NCI-H226 (cell line): ENCODE data around the gene QRICH1.

Experiments
- DNase-seq: peaks from one replicate; pipeline ENCODE4 v3.0.0-alpha.2; 2015

Gene QRICH1, protein sequence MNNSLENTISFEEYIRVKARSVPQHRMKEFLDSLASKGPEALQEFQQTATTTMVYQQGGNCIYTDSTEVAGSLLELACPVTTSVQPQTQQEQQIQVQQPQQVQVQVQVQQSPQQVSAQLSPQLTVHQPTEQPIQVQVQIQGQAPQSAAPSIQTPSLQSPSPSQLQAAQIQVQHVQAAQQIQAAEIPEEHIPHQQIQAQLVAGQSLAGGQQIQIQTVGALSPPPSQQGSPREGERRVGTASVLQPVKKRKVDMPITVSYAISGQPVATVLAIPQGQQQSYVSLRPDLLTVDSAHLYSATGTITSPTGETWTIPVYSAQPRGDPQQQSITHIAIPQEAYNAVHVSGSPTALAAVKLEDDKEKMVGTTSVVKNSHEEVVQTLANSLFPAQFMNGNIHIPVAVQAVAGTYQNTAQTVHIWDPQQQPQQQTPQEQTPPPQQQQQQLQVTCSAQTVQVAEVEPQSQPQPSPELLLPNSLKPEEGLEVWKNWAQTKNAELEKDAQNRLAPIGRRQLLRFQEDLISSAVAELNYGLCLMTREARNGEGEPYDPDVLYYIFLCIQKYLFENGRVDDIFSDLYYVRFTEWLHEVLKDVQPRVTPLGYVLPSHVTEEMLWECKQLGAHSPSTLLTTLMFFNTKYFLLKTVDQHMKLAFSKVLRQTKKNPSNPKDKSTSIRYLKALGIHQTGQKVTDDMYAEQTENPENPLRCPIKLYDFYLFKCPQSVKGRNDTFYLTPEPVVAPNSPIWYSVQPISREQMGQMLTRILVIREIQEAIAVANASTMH

DNA sequence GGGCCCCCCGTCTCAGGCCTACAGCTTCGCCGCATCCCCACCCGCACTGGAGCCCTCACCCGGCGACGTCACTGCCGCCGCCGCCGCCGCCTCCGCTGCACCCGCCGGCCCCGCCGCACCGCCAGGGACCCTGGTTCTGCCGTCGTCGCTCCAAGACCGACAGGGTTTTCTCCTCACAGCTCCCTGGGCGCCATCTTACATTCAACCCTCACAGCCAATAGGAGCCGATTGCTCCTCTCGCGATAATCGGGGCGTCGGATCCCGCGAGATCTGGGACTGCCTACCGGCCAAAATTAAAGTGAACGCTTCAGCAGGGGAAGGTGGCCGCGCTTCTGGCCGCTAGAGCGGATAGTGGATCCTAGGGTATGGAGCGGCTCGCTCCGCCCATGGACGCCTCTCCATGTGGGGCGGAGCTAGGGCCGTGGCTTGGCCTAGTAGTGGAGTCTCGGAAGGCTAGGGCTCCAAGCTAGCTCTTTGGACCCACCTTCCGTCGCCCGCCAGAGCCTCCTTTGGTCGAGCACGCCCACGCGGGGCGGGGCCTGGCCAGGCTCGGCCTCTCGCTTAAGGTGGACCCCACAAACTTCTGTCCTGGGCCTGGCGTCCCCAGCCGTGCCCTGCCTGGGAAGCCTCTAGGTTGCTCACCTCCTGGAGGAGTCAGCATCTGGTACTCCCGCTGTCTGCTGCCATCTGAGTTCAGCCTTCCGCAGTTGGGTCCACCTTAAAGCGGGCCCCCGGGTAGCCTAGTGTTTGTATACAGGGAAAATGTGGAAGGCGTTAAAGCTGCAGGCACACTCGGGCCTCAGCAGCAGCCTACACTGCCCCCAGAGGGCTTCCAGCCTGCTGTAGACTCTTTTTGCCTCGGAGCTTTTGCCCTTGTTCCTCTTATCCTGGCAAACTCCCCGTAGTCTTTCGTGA, at the start of gene QRICH1:
Gene QRICH1, minus strand, starts transcription at position 219 of the 915 bp plus-strand sequence. CDS start 17,054 bp downstream, outside the sequence.
- DNase-seq, result peak; percentile 97

DNA sequence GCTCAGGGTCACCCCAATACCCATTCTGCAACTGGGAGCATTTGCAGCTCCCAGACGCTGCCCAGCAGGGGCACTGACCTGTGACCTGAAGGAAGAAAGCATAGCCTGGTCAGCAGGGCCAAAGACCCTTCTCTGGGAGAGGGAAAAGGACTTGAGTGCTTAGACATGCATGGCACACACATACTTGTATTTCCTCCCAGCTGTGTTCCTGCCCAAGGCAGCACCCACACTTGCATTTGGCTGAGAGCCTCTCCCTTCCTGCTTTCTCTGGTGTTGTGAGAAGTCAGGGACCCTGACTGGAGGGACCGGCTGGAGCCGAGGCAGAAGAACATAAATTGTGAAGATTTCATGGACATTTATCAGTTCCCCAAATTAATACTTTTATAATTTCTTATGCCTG, 46.2 kb upstream of the QRICH1 start:
- no peak for DNase-seq

DNA sequence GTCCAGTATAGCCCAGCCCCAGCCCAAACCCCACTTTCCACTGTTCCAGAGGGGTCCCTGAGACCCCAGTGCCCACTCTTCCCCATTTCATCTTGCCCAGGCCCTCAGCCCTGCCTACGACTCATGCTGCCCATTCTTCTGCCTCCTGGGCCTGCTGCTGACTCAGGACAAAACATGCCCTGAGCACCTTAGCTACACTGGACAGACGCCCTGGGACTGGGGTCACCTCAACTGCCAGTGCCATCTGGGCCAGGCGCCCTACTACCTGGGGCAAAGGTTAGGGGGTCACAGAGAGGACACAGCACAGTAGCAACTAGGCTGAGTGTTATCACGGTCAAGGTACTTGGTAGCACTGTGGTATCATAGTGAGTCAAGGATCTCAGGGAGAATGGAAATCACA, 41.6 kb upstream of the QRICH1 start:
- DNase-seq, result no peak

DNA sequence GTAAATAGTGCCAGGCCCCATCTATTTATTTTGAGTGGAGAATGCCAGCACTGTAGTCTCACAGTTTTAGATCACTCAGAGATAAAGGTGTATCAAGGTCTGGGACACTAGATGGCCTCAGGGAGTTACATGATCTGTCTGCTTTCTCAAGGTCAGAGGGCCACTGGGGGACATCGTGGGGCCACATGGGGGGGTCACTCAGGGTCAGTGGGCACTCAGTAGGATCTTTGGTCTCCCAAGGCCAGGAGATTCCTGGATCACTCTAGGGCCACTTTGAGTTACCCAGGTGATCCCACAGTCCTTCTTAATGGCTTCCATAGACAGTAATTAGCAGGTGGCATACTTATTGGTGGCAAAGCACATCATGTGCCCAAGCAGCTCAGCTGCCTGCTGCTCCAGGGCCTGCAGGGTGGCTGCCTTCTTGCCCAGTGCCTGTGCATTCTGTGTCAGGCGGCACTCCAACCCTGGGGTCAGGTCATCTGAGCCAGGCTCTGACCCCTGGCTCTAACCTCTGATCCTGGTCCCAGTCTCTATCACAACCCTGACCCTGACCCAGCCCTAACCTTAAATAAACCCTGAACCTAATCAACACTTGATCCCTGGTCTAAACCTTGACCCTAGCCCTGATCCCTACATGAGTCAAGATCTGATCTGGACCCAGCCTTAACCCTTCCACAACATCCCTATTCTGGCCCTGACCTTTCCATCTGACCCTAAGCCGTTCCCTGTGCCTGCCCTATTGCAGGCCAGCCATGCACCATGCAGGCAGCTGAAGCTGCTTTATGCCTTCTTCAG, 40.8 kb upstream of the QRICH1 start:
- no peak for DNase-seq

DNA sequence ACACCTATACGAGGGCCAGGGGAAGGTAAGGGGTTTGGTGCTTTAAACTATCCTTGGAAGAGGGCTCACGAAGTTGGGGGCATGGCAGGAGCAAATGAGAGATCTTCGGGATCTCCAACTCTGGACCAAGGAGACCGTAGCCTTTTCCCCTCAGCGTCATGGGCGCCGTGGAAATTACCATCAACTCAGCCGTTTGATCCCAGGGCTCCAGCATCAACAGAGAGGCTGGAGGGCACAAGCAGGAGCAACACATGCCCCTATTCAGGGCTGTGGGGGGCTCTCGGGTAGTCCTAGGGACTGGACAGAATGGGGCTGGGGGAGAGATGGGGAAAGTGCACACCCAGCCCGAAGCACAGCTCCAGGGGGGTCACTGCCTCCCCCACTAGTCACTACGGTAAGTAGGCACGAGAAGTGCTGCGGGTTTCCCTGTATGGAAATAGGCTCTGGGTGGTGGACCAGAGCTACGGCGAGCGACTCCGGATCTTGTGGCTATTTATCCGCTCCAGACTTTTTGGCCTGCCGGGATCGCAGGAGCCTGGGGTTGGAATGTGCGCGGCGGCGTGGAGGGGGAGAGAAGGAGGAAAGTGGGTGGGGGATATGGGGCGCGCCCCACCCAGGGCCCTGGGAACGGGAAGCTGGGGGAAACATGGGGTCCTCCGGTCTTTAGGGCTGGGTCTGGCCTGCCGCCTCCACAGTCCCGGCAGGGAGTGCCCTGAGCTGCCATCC, 39.5 kb upstream of the QRICH1 start:
- DNase-seq, result peak; percentile 90

DNA sequence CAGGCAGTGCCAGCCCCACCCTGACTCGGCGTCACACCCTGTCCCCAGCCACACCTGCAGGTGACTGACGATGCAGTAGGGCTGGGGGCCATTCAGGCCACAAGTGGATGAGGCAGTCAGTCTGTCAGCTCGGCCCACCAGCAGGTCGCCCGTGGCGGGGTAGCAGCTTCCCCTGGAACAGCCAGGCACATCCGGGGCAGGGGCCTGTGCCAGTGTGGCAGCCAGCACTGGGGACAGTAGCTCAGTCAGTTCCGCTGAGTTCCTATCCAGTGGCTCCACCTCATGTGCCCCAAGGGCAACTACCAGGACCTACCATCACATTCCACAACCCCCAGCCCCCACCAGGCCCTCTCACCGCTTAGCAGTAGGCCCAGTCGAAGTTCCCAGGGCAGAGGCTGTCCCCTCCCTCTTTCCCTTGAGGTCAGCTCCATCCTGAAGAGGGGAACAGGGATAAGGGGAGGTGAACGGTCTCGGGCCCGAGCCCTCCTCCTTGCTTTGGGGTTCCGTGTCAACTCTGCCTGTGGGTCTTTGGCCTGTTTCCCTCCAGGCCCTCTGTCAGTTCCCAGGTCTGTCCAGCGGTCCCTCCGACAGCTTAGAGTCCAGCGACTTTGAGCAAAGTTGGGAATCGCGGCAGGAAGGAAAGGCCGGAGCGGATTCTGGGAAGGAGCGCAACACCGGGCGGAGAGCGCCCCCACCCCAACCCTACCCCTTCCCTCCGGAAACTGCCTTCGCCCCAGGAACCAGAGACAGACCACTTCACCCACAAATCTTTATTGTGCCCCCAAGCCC, 38.8 kb upstream of the QRICH1 start, which contains the start of gene LAMB2:
Gene LAMB2, minus strand, starts transcription at position 614 of the 789 bp plus-strand sequence. Its CDS starts 183 bp downstream, at position 431.
- peak; percentile 76 for DNase-seq

DNA sequence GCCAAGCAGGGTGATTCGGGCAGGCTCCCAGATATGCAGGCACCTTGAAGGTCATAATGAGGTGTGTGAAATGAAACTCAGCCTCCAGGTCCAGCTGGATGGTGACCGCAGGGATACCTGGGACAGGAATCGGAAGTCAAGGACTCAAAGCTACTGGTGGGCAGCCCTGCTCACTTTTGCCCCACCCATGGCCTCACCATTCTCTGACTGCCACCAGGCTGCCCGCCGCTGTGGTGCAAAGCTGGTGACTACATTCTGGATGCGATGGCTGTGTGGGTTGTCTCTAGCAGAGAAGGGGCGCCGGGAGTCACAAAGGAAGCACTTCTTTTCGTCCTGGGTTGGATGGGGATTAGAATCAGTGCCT, 38.2 kb upstream of the QRICH1 start:
- no peak for DNase-seq

DNA sequence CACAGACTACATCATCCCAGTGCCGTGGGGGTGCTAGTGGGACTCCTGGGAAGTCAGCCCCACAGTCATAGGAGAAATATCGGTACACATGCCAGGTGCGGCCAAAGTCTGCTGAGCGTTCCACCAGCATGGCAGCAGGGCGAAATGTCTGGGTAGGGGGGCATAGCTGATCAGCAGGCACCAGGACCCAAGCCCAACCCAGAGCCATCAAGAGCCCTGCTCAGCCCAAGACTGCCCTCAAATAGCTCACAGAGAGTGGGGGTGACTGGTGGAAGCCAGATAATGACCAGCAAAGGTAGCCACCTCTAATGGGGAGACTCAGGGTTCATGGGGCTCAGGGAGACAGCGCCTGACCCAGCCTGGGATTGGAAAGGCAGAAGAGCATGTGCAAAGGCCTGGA, 37.7 kb upstream of the QRICH1 start:
- no peak for DNase-seq

DNA sequence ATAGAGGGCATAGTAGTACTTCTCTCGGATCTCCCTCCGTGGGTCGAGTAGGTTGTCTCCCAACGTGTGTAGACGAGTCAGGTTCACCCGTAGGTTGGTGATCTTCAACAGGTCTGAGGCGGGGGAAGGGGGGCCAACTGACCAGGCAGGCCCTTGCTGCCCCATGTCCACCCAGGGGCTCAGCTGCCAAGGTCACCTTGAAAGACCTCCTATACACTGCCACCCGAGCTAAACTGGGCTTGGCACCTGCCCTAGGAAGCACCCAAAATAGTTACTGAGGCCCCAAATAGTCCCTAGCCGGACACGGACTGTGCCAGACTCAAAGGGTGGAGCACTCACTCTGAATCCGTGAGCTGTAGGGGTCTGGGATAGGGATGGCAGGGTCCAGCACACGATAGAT, 37.2 kb upstream of the QRICH1 start:
- DNase-seq, result no peak

DNA sequence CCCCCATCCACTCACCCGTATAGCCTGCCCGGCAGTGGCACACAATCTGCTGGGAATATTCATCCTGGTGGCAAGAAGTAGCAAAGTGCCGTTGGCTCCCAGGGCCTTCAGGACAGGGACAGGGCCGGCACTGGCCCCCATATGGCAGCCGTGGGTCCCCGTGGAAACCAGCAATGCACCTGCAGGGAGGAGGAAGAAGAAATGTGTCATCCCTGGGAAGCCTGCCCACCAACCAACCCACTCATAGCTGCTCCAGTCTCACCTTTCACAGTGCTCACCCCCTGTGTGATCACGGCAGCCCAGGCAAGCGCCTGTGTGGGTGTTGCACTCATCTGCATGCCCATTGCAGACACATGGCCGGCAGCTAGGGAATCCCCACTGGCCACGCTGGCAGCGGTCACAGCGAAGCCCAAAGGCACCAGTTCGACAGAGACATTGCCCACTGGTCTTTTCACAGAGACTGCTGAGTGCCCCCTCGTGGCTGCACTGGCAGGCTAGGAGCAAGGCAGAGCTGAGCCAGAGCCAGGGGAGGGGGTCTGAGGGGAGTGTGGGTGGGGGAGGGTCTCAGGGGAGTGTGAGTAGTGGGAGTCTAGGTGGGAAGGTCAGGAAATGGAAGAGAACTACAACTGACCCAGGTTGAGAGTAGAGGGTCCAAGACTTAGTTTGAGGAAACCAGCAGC, 31.3 kb upstream of the QRICH1 start:
- no peak for DNase-seq

DNA sequence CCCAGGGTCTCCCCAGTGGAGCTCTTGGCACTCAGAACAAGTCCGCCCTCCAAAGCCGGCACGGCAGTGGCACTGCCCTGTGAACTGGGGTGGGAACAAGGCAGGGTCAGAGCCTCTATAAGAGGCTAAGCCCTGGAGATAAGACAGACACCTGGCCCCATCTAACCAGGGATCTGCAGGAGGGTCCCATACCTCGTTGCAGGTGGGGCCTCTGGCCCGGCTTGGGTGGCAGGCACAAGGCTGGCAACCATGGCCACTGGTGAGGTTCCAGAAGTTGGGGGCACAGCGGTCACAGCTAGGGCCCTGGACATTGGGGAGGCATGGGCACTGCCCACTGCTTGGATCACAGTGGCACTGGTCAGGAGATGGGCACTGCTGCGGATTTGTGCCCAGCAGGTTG, 30.3 kb upstream of the QRICH1 start:
- DNase-seq, result no peak

DNA sequence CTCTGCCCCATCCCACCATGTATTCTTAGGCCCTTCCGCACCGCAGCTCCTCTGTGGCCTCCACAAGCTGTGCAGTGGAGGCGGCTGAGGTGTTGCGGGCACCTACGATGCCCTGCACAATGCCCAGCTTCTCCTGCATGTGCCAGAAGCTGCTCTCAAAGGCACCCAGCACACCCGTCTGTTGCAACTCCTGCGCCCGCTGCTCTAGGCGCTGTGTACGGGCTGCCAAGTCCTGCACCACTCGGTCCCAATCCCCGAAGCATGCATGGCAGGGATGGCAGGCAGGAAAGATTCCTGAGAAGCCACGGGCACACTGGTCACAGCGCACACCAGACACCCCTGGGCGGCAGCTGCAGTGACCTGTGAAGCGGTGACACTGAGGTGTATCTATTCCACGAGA, 29.8 kb upstream of the QRICH1 start:
- DNase-seq, result no peak

DNA sequence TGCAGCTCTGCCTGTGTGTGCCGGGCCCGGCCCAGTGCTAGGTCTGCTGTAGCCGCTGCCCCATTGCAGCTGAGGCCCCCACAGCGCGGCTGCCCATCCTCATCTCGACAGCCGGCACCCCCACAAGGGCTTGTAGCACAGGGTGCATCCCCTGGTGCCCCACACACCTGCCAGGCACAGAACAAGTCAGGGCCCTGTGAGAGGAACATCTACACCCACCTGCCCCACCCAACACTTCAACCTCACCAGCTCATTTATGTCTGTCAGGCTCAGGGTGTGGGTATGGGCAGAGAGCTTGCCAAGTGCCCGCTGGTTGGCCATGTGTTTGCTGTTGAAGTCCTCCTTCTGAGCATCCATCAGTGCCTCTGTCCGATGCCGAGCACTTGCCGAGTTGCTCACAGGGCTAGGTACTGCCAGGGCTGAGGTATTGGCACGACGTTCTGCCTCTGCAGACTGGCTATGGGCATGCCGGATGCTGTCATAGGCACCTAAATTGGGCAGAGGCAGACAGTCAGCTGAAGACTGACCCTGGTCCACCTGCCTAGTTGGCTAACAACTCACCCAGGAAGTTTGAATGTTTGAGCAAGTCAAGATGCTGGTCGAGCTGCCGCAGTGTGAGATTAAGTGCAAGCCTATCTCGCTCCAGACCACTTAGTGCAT, 29.1 kb upstream of the QRICH1 start:
- DNase-seq, result no peak

DNA sequence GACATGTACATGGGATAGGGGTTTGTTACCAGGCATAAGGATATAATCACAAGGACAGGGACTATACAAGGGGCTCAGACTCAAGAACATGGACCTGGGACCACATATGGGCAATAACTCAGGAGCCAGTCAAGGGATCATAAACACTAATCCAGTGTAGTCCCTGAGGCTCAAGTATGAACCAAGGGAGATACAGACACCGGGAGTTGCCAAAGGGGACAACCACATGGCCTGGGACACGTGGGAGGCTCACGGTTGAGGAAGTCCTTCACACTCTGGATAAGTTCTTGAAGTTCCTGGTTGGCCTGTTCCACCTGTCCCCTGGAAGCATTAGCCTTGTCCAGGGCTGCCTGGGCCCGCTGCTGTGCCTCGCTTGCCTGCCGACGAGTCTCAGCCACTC, 28.6 kb upstream of the QRICH1 start:
- DNase-seq, result no peak

DNA sequence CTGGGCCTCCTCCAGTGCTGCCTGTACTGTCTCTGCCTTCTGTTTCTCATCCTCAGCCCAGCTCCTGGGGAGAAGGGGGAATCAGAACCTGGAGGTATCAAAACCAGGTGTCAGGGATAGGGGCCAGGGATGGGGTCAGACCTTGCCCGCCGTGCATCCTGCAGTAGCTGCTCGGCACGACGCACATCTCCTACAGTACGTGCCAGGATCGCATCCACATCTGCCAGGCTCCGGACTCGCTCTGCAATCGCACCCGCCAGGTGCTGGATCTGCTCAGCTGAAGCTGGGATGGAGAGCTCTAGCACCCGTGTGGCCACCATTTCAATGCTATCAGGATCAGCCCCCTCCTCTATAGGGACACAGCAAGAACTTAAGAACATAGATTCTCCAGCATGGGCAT, 28.2 kb upstream of the QRICH1 start:
- no peak for DNase-seq

DNA sequence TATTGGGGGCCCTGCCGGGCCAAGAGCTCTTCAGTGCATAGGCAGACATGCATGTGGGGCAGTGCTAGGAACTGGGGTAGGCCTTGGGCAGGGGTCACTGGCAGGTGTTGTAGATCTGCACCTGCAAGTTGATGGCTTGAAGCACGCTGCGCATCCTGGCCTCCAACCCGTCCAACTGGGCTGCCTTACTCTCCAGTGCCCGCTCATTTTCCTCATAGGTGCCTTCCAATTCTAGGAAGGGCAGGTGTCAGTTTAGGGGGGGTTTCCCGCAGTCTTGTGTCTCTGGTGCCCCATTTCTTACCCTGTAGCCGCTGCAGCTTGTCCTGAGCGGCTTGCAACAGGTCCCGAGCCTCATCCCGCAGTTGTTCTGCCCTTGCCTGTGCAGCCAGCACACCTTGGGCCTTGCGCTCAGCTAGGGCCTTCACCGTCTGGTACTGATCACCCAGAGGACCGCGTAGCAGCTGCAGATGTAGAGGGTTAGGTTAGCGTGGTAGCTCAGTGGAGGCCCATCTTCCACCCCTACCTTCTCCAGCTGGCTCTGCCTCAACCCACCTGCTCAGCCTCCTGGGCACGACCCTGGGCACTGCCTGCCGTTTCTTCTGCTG, 27.4 kb upstream of the QRICH1 start:
- DNase-seq, result no peak

DNA sequence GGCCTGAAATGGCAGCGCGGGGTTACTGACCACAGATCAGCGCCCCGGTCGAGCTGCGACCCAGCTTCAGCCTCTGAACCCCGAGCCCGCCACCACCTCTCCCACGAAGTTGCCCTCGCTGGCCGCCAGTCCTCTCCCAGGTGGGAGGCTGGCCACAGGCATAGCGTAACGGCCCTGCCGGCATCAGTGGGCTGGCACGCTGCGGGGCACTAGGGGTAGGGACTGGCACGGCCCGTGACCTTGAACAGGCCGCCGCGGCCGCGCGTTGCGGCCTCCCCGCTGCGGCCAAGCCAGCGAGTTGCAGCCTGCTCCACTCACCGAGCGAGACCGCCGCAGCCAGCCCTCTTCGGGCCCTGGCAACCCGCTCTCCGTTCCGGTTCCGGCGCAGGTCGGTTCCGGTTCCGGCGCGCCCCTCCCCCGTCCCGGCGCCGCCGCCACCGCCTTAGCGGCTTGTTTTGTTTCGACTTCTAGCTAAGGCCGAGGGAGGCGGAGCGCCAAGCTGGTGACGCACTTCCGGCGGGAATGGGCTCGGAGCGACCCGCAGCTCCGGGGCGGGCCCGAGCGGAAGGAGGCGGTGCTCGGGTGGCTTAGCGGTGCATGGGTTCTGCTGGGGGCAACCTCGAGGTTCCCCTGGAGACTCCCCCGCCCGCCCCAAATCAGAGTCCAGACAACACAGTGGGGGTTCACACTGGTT, 26.7 kb upstream of the QRICH1 start, which contains the start of gene USP19:
Gene USP19, minus strand, starts transcription at position 386 of the 694 bp plus-strand sequence. CDS start 1,678 bp downstream, outside the sequence.
- peak; percentile 91 for DNase-seq

DNA sequence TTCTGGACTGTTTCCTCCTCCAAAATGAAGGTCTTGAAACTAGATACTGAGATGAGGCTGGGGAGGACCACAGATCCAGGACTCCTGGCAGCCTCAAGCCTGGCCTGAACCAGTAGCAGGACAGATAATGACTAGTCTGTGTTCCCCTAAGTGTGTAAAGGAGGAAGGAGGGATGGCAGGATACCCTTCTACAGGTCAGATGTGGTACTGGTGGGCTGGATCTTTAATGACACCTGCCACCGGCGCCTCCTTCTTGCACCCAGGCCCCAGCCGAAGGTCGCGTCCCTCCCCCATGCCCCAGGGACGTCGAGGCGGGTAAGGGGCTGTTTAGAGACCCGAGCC, 26.2 kb upstream of the QRICH1 start:
- DNase-seq, result no peak
